ENCODE data around the gene PLEKHG2.

The PLEKHG2 gene

DNA sequence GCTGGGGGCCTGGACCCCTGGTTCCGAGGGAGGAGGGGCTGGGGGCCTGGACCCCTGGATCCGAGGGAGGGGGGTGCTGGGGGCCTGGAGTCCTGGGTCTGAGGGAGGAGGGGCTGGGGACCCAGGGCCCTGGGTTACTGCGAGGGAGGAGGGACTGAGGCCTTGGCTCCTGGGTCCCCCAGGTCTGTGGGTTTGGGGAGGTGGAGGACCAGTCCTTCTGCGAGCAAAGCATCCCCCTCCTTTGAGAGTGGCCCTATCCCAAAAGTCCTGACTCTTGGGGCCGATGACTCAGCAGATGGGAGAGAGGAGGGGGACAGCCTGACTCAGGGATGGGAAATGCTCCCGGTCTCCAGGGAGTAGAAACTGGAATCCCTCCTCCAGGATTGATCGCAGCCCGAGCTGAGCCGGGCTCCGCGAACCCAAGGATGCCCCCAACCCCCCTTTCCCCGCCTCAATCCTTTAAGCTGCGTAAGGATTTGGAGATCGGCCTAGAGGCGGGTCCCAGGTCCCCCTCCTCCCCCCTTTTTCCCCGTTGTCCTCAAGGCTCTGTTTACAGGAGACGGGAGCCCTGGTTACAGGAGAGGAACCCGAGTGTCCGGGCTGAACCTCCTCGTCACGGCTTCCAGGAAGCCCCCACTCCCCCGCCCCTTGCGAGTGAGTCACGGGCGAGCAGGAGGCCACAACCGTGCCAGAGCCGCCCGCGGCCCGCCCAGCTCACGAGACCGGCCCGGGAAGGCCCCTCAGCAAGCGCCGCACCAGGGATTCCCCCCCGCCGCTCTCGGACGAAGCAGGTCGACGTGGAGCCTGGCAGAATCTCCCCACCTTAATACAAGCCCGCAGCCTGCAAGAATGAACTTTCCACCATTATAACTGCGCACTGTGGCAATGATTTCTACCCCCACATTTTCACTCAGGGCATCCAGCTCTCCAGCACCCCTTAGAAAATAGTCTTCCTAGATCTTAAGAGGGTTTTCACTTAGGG is 8.8 kb upstream of the PLEKHG2 start:
- DNase-seq (ENCODE audit: extremely low read depth, low read depth): peak; percentile 94
- peak overlapping the region; percentile 40 for H3K4me3 ChIP-seq (replicated peaks; ENCODE audit: low read depth, low read length)
- TF ChIP-seq, protein P1, sequence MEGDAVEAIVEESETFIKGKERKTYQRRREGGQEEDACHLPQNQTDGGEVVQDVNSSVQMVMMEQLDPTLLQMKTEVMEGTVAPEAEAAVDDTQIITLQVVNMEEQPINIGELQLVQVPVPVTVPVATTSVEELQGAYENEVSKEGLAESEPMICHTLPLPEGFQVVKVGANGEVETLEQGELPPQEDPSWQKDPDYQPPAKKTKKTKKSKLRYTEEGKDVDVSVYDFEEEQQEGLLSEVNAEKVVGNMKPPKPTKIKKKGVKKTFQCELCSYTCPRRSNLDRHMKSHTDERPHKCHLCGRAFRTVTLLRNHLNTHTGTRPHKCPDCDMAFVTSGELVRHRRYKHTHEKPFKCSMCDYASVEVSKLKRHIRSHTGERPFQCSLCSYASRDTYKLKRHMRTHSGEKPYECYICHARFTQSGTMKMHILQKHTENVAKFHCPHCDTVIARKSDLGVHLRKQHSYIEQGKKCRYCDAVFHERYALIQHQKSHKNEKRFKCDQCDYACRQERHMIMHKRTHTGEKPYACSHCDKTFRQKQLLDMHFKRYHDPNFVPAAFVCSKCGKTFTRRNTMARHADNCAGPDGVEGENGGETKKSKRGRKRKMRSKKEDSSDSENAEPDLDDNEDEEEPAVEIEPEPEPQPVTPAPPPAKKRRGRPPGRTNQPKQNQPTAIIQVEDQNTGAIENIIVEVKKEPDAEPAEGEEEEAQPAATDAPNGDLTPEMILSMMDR (IDR thresholded peaks at IDR 0.05; ENCODE audit: low read depth, low read length, missing control alignments): no peak

DNA sequence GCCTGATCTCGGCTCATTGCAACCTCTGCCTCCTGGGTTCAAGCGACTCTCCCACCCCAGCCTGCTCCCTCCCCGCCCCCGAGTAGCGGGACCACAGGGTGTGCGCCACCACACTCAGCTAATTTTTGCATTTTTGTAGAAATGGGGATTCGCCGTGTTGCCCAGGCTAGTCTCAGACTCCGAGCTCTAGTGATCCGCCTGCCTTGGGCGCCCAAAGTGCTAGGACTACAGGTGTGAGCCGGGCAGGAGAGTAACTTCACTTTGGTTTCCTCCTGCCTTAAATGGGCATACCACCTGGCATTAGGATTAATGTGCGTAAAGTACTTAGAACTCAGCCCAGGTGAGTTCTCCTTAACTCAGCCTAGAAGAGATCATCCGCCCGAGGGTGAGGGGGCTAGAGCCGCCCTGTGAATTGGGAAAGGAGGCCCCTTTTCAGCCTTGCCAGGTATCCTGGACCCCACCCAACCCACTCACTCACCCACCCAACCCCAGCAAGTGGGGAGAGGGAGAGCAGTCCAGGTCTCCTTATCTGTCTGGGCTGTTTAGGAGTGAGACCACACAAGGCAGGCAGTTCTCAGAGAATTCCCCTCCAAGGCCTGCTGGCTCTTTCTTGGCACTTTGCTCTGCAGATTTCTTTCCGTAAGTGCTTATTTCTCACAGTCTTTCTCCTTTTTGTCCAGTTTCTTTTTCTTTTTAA is 7.1 kb upstream of the PLEKHG2 start:
- no peak for DNase-seq (ENCODE audit: extremely low read depth, low read depth)
- H3K4me3 ChIP-seq (replicated peaks; ENCODE audit: low read depth, low read length): no peak overlapping the region
- TF ChIP-seq, protein P1 (IDR thresholded peaks at IDR 0.05; ENCODE audit: low read depth, low read length, missing control alignments): no peak

DNA sequence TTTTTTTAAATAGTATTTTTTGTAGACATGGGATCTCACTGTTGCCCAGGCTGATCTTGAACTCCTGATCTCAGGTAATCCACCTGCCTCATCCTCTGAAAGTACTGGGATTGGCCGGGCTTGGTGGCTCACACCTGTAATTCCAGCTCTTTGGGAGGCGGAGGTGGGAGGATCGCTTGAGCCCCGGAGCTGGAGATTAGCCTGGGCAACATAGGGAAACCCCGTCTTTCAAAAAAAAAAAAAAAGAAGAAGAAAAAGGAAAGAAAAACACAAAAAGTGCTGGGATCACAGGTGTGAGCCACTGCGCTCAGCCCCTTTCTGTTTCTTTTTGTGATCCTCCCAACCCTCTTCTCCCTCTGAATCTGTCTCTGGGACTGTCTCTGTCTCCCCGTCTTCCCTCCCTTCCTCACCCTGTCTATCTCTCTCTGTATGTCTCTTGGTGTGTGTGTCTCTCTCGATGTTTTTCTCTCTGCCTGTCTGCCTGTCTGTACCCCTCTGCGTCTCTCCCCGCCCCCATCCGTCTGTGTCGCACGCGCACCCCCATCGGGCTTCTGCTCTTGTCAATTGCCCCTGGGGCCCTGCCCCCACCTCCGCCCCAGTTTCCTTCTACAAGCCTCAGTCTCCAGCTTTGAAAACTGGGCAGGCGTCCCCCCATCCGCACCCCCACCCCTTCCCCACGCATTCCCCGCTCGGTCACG is 6.4 kb upstream of the PLEKHG2 start:
- no peak for DNase-seq (ENCODE audit: extremely low read depth, low read depth)
- peak overlapping the region; percentile 96 for H3K4me3 ChIP-seq (replicated peaks; ENCODE audit: low read depth, low read length)
- TF ChIP-seq, protein P1 (IDR thresholded peaks at IDR 0.05; ENCODE audit: low read depth, low read length, missing control alignments): no peak

DNA sequence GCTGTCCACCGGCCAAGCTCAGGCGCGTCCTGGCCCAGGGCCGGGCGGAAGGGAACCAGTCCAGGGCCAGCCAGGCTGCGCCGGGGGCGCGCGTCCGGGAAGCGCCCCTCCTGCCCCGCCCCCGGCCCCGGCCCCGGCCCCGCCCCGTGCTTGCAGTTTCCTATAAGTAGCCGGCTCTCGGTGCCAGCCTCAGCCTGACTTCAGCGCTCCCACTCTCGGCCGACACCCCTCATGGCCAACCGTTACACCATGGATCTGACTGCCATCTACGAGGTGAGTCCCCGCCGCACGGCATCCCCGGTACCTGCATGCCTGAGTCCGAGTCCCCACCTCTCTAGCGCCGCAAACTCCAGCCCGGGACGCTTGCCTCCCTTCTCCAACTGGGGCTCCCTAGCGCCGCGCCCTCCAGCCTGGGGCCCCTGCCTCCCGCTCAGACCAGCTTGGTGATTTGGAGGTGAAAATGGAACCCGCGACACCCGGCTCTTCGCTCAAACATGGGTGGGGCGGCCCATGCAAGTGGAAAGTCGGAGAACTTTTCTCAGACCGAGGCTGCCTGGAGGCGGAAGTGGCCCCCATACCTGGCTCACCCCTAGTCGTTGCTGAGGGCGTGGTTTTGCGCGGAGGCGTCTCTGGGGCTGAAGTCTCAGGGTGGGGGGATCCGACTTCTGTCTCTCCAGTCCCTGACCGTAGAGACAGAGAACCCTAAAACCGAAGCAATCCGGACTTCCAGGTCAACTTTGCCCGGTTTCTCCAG is 5.6 kb upstream of the PLEKHG2 start, which contains the start of gene ZFP36:
Gene ZFP36, plus strand, starts transcription at position 192 of the 754 bp plus-strand sequence. Its CDS starts 58 bp downstream, at position 250.
- TF ChIP-seq, protein P1 (IDR thresholded peaks at IDR 0.05; ENCODE audit: low read depth, low read length, missing control alignments): no peak

DNA sequence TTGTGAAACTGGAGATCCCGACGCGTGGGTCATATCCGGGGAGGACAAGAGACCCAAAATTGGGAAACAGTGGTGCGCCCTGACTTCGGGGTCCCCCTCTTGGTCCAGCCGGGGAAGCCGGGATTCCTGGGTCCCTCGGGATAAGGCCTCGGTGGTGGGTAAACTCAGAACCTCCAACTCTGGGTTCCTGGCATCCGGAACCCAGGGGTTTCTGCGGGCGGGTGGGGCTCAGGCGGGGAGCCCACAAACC is 5.1 kb upstream of the PLEKHG2 start:
- no peak for DNase-seq (ENCODE audit: extremely low read depth, low read depth)
- TF ChIP-seq, protein P1 (IDR thresholded peaks at IDR 0.05; ENCODE audit: low read depth, low read length, missing control alignments): no peak
- peak overlapping the region; percentile 96 for H3K4me3 ChIP-seq (replicated peaks; ENCODE audit: low read depth, low read length)

More for the DNA sequence above, 5.6 kb upstream of the PLEKHG2 start, which contains the start of gene ZFP36:
- H3K4me3 ChIP-seq (replicated peaks; ENCODE audit: low read depth, low read length): peak within 1 kb of the TSS; percentile 96
- no peak for DNase-seq (ENCODE audit: extremely low read depth, low read depth)

Measured in HFF-Myc (cell line).